ENCODE measurements around the gene CCNL2. TPM values are rescaled to one million over a fixed set of nuclear protein-coding genes. Genes with fewer than 3 reads are reported as not detected.

Gene CCNL2
- total and polyA plus RNA-seq, 2 of the 13 experiments (the other 11 are each of a cell fraction or from before 2014, with no cell fraction given): 105 to 340 TPM

DNA sequence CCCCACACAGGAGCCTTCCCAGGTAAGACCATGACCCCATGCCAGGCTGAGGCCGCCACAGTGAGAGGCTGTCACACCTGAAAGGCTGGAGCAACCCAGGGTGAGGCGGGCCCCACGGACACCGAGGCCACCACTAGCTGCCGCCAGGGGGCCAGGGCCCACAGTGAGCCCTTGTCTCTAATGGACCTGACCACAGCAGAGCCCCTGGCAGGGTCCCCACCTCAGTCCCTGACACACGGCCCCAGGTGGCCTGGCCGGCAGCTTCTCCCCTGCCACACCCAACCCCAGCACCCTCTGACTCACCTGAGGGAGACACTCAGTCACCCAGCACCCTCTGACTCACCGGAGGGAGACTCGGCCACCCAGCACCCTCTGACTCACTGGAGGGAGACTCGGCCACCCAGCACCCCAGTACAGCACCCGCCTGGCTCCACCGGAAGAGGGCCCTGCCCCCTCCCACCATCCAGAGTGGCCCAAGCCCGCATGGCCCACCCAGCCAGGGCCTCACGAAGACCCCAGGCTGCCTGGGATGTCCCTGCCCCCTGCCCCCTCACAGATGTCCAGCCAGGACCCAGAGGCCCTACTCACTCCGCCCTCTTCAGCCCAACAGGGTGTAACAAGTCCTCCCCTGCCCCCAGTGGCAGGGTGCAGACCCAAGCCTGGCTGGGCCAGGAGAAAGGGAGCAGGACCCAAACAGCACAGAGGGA, 54.3 kb downstream of the CCNL2 start:
- Histone ChIP-seq H3K4me2 (ENCODE audit: low read depth, low read length) (peak overlapping the region; percentile 57), H3K27ac (ENCODE audit: extremely low read length, insufficient read depth, low read length) (peak overlapping the region; percentile 13), H3K9ac (ENCODE audit: insufficient read depth, low read depth, low read length) (peak overlapping the region; percentile 39), H3K27me3 (ENCODE audit: control insufficient read depth in 1 of 2, insufficient read depth in 2 of 2, low read length in 2 of 2) (no peaks in the 10 kb centered on the region), H3K36me3 (replicated peaks in 1 of 2; ENCODE audit: control insufficient read depth in 1 of 2, insufficient read depth in 2 of 2, low read length in 2 of 2) (peaks cover 9 to 18% of the 10 kb centered on the region in 2 experiments), H4K20me1 (ENCODE audit: insufficient read depth, low read length) (peaks cover 29% of the 10 kb centered on the region; the same call in 1 of the 2 replicates), H3K4me3 (replicated peaks in 1 of 3; ENCODE audit: insufficient read depth in 1 of 3, low read depth in 2 of 3, low read length in 3 of 3) (peak overlapping the region in 1 of 3 experiments; percentile 38; a peak in 1 of 6 replicates), H3K9me3 (ENCODE audit: low read length) (no peaks in the 10 kb centered on the region), H2AFZ (ENCODE audit: low read length) (no peak overlapping the region), H3K79me2 (ENCODE audit: insufficient read depth, low read length) (peaks cover 48% of the 10 kb centered on the region), H3K4me1 (ENCODE audit: insufficient read depth, low read length) (peaks cover 42% of the 10 kb centered on the region)
- CTCF ChIA-PET (ENCODE audit: low intra/inter-chr PET ratio, low total read pairs): interaction anchor here (2.5 kb wide), 1 partner anchor 27 kb away, joined by 11 read pairs; no protein-coding TSS in a partner anchor
- in situ Hi-C loops (cut with HindIII; ENCODE audit: extremely low pct_ligation_motif_present, low pct_unique_long_range_greater_than_20kb) (no loop called here), intact Hi-C loops (cut with micrococcal nuclease; ENCODE audit: unreplicated experiment) (loop anchor here (2.0 kb wide), 1 partner anchor 20 kb away; the partner anchor contains the start of genes CPTP and INTS11)
- FAIRE-seq: no peak
- peak; percentile 63 for ATAC-seq
- 39% methylated on average over 5 of the region's 15 CpGs for WGBS (ENCODE audit: low lambda C conversion rate)
- POLR2A ChIA-PET: interaction anchor here (1.0 kb wide), 2 partner anchors 13 to 31 kb away, joined by 3 to 7 read pairs; partner anchors contain the start of gene AURKAIP1
- DNase-seq (ENCODE audit: low spot score): no peak
- no TSS peak for BruUV-seq (replicated peaks)
- TF ChIP-seq SP4 (CRISPR knock-in tag; IDR thresholded peaks at IDR 0.05) (peak; percentile 23; the same call in 1 of the 2 replicates), ZFAT (CRISPR knock-in tag; conservative IDR thresholded peaks at IDR 0.05) (no peak), ZNF207 (IDR thresholded peaks at IDR 0.05; ENCODE audit: borderline replicate concordance) (no peak), RARG (CRISPR knock-in tag; IDR thresholded peaks at IDR 0.05; ENCODE audit: low read depth) (no peak), ZNF7 (CRISPR knock-in tag; IDR thresholded peaks at IDR 0.05) (no peak), ZNF446 (CRISPR knock-in tag; IDR thresholded peaks at IDR 0.05) (0 out of 2 replicates have a peak, but pooled peaks have one; percentile 36), ZNF569 (CRISPR knock-in tag; IDR thresholded peaks at IDR 0.05; ENCODE audit: borderline replicate concordance) (no peak), KDM3A (CRISPR knock-in tag; IDR thresholded peaks at IDR 0.05; ENCODE audit: low read depth) (0 out of 2 replicates have a peak, but pooled peaks have one; percentile 35), MEIS1 (CRISPR knock-in tag; IDR thresholded peaks at IDR 0.05; ENCODE audit: borderline replicate concordance) (no peak), ZFY (CRISPR knock-in tag; IDR thresholded peaks at IDR 0.05) (0 out of 2 replicates have a peak, but pooled peaks have one; percentile 24), RAD21 (CRISPR knock-in tag; IDR thresholded peaks at IDR 0.05) (peak; percentile 71), KDM5B (CRISPR knock-in tag; IDR thresholded peaks at IDR 0.05; ENCODE audit: borderline replicate concordance) (0 out of 2 replicates have a peak, but pooled peaks have one; percentile 6), NFE2 (CRISPR knock-in tag; IDR thresholded peaks at IDR 0.05) (no peak), RXRA (CRISPR knock-in tag; IDR thresholded peaks at IDR 0.05) (peak; percentile 43; the same call in 1 of the 2 replicates), HNRNPL (IDR thresholded peaks at IDR 0.05; ENCODE audit: low read depth, low read length) (0 out of 2 replicates have a peak, but pooled peaks have one; percentile 40), FOSL1 (CRISPR knock-in tag; IDR thresholded peaks at IDR 0.05; ENCODE audit: borderline replicate concordance) (0 out of 2 replicates have a peak, but pooled peaks have one; percentile 27), ZSCAN21 (CRISPR knock-in tag; IDR thresholded peaks at IDR 0.05; ENCODE audit: borderline replicate concordance) (peak; percentile 100), ARNT2 (CRISPR knock-in tag; IDR thresholded peaks at IDR 0.05; ENCODE audit: low read depth) (0 out of 2 replicates have a peak, but pooled peaks have one; percentile 37), FLYWCH1 (CRISPR knock-in tag; IDR thresholded peaks at IDR 0.05) (no peak), AGO1 (IDR thresholded peaks at IDR 0.05; ENCODE audit: low read depth, low read length, poor library complexity, severe bottlenecking) (peak; percentile 34)
- TF ChIP-seq, protein P1, sequence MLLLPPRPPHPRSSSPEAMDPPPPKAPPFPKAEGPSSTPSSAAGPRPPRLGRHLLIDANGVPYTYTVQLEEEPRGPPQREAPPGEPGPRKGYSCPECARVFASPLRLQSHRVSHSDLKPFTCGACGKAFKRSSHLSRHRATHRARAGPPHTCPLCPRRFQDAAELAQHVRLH (CRISPR knock-in tag; IDR thresholded peaks at IDR 0.05; ENCODE audit: borderline replicate concordance, low read depth): 0 out of 2 replicates have a peak, but pooled peaks have one; percentile 30
- TF ChIP-seq, protein P2, sequence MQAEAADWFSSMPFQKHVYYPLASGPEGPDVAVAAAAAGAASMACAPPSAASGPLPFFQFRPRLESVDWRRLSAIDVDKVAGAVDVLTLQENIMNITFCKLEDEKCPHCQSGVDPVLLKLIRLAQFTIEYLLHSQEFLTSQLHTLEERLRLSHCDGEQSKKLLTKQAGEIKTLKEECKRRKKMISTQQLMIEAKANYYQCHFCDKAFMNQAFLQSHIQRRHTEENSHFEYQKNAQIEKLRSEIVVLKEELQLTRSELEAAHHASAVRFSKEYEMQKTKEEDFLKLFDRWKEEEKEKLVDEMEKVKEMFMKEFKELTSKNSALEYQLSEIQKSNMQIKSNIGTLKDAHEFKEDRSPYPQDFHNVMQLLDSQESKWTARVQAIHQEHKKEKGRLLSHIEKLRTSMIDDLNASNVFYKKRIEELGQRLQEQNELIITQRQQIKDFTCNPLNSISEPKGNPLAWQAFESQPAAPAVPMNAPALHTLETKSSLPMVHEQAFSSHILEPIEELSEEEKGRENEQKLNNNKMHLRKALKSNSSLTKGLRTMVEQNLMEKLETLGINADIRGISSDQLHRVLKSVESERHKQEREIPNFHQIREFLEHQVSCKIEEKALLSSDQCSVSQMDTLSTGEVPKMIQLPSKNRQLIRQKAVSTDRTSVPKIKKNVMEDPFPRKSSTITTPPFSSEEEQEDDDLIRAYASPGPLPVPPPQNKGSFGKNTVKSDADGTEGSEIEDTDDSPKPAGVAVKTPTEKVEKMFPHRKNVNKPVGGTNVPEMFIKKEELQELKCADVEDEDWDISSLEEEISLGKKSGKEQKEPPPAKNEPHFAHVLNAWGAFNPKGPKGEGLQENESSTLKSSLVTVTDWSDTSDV (CRISPR knock-in tag; IDR thresholded peaks at IDR 0.05): no peak
